ENCODE results near the gene GRAMD2B.
"Not testable (repeated sequence)": the region's sequence is repeated elsewhere in the genome, so short reads cannot be mapped to it uniquely, and the experiment has no call there.

The GRAMD2B gene

DNA sequence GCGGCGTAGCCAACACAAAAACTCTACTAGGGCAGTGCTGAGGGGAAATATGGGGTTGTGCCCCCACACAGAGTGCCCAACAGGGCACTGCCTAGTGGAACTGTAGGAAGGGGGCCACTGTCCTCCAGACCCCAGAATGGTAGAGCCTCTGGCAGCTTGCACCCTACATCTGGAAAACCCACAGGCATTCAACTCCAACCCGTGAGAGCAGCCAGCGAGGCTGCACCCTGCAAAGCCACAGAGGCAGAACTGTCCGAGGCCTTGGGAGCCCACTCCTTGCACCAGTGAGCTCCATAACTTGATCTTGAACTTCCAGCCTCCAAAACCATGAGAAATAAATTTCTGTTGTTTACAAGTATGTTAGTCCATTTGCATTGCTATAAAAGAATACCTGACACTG is 27.7 kb downstream of the GRAMD2B start:
- no peak for DNase-seq

DNA sequence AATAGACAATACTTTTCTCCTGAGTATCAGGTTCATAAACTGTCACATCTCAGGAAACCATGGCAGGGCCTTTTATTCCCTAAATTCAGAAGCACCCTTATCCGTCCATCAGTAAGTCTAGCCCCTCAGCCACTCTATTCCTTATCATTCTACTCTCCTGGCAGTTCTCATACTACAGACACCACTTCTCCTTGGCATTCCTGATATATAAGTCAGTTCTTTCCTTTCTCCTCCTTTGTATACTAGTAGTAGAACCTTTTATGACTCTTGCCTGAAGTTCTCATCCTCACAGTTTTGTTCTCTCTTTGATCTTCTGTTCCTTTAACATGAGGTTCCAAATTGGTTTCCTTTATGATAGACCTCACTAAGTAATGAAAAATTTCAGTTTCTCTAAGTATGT is 29.3 kb downstream of the GRAMD2B start:
- no peak for DNase-seq

DNA sequence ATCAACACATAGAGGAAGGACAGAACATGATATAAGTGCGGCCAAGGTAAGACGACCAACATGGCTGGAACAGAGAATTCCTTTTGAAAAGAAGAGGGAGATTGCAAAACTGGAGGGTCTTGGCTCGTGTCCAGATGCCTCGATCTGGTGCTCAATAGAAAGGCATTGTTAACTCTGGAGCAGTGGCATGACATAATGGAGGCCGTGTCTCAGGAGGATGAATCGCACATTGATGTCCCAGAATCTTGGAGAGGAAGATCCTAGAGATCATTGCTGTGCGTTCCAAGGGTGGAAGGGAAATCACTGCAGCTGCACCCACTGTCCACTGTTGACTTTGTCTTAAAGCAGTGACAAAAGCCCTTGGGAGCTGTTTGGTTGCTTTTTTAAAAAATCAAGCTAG is 30.9 kb downstream of the GRAMD2B start:
- DNase-seq: no peak

DNA sequence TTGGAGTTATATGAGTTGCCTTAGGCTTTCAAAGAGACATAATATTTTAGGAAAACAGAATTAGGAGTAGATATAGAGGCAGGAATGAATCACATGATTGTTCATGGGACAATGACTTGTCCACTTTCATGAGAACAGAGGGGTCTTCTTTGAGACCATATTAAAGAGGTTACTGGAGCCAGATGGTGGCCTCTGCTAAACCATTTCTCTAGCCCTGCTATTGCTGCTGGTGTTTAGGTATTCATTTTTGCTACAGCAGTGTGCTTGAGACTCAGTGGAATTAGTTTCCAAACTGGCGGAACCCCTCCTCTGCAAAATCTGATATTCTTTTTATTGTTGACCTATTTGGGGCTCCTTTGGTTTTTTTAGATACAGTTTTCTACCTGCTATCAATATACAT is 31.3 kb downstream of the GRAMD2B start:
- DNase-seq: no peak

DNA sequence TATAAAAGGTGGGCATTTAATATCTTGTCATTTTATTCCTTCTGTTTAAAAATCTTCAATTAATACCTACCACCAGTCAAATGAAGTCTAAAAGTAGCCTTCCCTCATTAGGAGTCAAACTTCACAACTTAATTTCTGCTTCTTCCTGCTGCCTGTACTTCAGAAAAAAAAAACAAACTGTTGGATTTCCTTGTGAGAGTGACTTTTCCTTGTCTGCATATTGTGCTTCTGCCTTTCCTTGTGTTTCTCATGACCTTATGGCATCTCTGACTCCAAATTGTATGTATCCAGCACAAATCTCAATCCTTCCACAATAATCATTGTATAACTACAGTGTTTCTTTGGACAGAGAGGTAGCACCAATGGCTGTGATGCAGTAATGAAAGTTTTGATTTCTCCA is 32.1 kb downstream of the GRAMD2B start:
- no peak for DNase-seq

DNA sequence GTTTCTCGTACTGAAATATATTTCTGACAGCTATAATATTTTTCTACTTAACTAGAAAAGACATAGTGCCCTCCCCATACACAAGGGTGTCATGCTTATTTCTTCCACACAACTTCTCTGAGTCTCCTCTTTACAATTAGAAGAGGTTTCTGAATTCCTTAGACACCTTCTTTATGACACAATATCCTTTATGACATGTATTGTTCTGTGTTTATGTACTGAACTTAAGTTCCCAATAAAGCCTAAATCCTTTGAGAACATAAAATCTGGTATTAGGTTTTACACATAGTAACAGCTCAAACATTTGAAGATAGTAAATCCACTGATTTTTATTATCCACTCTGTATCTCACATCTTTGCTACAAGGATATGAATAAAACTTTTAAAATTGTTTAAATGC is 32.5 kb downstream of the GRAMD2B start:
- DNase-seq: no peak

DNA sequence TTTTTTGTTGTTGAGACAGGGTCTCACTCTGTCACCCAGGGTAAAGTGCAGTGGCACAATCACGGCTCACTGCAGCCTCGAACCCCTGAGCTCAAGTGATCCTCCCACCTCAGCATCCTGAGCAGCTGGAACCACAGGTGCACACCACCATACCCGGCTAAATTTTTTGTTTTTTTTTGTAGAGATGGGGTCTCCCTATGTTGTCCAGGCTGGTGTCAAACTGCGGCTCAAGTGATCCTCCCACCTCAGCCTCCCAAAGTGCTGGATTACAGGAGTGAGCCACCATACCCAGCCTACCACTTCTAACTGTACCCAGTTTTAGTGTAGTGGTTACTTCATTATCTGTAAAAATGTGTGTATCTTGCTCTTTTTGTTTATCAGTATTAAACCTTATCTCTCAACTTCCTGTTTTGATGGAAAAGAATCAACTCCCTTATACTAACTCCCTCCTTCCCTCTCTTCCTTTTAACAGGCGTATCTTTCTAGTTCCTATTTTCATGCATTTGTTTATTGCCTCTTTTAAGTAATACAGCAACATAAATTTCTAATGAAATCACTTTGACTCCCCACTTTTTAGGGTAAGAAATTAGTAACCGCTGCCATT is 33.1 kb downstream of the GRAMD2B start:
- no peak for DNase-seq

DNA sequence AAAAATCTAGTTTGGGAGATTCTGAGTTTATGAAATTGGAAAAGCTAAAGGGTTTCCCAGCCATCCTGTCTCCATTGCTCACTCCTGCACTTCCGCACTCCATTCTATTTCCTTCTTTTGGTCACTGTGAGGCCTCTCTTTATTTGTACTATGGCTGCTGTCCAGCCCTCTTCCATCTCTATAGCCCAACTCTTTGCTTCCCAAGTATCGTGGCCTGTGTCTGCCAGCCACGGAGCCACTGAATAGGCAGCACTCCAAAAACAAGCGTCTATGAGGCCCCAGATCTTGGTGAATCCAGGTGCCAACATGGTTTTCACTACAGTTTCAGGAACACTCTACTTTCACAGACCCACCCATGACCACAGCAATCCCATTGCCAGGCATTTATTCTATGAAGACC is 37.2 kb downstream of the GRAMD2B start:
- DNase-seq: no peak

DNA sequence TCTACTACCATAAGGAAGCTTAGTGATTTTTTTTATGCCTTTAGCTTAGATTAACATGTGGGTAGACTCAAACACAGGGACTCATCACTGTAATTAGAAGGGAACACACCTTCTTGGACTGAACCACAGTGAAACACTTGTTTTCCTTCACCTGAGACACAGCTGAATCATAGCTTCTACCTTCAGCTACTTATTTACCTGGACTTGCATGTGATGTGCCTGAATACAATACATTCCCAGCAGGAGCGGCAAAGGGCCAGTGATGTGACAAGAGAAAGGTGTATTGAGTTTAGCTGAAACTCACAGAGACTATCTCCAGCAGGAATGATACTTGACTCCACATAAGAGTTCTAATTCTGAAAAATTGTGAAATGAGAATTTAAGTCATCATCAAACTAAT is 37.8 kb downstream of the GRAMD2B start:
- DNase-seq: no peak

DNA sequence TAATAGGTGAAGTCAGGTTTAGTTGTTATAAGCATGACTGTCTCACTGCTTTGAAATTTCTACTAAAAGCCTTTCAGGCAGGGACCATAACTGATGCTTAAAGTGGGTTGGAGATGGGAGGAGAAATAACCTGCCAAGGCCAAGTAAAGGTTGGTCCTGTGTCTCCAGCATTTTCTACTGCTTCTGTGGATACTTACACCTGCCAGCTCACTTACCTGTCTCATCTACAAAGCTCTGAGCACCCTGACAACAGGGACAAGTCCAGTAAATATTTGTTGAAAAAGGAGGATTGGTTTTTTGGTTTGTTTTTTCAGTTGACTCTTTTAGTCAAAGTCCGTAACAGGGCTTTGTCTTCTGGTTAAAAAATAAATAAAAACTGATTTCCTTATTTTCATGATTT is 38.6 kb downstream of the GRAMD2B start:
- DNase-seq: no peak

DNA sequence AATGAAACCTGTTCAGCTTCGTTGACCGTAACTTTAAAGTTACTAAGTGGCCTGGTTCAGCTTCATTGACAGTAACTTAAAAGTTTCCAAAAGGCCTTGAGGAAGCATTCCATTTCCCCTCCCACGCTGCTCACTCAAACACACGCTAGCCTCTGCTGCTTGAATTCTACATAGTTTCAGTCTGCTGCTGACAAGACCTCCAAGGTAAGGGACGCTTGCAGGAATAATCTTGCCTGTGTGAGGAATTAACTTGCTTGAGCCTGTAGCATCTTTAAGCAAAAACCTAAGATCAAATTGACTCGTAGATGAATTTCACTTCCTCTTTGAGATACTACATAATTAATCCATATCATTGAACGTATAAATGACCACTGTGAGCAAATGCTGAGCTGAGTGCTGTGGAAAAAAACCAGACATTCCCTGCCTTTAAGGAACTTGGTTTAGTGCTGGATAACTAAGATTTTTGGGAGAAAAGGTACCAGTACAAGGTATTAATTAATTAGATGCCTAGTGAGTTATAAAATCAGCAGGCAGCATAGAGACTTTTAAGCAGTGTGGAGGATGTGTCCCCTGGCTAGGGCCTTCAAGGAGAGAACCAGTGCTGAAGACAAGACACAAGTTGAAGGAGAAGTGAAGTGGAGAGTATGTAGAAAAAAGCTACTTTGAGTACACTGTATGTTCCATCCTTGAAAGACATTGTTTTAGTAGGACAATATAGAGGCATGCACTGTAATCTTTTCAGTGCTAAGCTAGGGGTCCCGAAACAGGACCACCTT is 39.2 kb downstream of the GRAMD2B start:
- no peak for DNase-seq

DNA sequence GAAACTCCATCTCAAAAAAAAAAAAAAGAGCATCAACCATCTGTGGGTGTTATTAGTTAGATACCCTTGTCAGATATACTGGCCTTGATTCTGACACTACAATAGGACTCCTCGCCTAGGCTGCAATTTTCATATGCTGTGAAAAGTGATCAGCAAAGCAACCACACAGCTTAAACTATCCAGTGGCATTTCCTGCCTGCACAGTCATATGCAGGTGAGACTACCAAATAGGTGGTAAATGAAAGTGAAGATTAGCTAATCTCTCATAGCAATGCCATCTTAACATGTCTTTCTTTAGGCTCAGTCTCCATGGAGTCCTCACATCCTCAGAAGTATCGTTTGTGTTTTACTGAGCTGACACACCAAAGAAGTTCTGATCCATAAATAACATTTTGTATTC is 40.8 kb downstream of the GRAMD2B start:
- no peak for DNase-seq

DNA sequence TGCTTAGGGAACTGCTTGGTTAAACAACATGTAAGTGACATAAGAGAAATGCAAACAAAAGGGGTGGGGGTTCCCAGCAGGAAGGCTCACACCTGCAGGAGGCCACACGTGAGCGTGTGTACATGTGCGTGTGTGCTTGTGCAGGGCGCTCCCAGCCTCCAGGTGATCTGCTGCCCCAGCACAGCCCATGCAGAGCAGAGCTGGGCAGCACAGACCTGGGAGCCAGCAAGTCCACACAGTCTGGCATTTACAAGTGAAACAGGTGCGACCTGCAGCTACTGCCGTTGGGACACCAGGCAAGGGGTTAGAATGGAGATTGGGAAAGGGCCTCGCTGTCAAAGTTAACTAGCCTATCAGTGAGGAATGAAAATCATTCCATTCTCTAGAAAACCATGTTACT is 41.8 kb downstream of the GRAMD2B start:
- no peak for DNase-seq

DNA sequence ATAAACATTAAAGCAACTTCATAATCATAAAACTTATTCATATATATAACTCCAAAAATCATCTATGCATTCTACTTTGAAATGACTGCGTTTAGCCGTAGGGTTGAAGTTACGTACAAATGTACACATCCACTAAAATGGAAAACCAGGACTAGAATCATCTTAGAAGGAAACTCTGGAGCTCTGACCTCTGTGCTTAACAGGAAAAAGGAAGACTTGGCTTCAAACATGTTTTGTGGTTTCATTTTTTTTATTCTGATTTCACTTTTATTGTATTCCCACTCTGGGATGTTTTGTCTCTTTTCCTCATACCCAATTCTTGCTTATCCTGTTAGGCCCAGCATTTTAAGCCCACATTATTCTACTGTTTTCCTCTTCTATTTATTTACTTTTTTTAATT is 44.9 kb downstream of the GRAMD2B start:
- DNase-seq: no peak

DNA sequence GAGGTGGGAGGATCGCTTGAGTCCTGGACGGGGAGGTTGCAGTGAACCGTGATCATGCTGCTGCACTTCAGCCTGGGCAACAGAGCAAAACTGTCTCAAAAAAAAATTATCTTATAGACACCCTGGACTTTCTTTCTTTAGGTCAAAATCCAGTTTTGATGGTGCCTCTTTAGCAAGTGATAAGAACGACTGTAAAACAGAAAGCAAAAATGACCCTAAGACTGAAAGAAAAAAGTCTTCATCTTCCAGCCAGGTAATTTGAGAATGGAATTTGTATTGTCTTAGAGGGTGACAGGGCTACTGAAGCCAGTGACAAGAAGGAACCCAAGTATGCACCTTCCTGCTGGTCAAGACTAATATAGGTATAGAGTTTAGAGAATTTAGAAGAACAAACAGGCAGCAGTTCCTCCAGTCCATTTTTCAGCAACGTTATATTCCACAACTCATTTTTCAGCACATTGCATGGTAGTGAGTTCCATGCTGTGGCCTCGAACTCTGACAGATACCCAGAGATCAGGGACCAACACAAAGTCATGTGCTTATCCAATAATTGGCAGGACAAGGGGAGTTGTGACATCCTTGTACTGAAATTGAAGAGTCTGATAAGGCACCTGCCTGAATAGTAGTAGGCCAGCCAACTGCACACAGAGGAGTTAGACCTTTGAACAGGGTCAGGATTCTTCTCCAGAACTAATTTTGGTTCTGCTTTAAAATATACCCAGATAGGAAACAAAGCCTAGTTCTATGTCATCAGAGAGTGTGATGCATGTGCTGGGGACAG is 46.5 kb downstream of the GRAMD2B start:
- no peak for DNase-seq

DNA sequence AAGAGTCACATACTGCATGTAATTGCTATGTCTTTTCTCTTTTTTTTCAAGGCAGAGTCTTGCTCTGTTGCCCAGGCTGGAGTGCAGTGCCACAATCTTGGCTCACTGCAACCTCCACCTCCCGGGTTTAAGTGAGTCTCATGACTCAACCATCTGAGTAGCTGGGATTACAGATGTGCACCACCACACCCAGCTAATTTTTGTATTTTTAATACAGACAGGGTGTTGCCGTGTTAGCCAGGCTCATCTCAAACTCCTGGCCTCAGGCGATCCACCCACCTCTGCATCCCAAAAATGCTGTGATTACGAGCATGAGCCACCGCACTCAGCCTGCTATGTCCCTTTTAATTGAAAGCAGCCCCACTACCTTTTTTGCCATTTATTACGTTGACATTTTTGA is 47.3 kb downstream of the GRAMD2B start:
- not testable (repeated sequence) for DNase-seq

DNA sequence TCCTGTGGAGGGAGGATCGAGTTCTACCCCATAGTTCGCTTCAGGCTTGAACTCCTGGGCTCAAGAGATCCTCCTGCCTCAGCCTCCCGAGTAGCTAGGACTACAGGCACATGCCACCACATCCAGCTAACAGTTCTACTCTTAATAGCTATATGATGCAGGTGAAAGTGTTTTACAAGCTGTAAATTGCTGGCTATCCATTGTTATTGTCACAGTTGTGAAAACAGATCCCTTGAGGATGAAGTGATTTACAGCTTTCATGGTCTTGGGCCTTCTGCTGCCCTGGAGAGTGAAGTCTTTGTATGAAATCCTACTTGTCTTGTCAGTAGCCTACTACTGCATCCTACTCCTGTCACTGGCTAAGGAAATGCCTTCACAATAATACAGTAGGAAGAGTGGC is 48.0 kb downstream of the GRAMD2B start:
- no peak for DNase-seq

DNA sequence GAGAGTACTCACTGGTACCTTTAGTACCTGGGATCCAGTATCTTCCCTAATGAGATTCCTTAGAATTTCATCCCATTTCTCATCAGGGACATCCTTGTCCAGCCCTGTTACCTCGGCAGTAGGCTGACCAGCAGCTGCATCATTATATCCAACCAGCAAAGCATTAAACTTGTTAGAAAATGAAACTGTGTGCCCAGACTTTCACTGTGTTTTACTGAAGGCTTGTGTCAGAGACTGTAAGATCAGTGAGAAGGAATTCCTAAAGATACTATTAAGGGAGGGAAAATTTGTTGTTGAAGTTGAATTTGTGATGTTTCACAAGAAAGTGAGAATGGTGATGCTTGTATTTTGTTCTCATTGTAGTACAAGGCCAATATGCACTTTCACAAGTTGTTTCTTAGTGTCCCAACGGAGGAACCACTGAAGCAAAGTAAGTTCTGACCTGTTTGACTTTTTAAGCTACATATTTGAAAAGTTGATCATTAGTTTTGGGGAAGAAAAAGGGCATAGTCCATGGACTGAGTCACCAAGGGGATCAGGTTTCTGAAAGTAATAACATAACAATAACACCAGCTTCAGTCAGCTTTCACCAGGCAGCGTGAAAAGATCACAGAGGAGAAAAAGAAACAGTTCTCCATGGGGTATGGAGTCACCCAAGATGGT is 48.8 kb downstream of the GRAMD2B start:
- DNase-seq: no peak

DNA sequence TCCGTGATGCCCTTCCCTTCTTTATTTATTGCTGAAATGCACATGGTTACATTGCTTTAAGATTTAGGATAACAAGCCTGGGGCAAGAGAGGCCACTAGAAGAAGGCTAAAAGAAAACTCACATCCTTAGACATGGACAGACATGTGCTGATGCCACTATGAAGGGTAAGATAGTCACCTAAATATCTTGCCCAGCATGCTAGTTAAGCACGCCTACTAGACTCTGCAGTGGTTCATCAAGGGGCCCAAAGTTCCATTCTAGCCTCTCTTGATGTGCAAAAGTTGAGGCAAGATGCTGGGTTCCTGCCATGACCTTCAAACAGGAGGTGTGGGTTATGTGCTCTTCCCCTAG is 49.3 kb downstream of the GRAMD2B start:
- no peak for DNase-seq

DNA sequence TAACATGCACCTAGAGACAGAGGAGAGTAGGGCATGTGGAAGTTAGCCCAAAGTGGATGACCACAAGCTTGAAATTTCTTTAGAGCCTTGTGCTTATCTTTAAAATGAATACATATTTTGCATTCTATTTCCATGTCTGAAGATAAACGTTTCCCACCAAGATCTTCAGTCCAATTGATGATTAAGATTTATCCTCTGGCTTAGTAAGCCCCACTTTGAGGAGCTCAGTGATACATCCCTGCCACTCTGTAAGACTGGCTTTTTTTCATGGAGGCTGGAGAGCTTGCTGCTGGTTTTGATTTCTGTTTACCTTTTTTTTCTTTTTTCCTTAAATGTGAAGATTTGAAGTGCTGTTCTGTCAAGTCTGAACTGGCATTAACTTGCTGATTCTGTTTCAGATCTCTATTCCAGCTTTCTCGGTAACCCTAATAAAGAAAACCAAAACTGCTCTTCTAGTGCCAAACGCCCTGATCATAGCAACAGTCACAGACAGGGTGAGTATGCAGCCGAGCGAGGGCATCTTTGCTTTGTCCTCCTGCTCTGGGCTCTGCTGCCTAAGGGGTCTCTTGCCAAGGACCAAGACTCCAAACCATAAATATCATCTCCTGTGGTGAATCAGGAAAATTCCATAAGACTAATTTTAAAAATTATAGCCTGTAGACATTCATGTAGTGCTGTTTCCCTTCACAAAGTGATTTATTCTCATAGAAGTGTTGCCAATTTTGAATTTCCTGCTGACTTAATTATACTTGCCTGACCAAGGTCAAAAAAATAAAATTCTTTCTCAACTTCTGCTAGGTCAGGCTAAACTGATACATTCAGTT is 54.3 kb downstream of the GRAMD2B start:
- no peak for DNase-seq

DNA sequence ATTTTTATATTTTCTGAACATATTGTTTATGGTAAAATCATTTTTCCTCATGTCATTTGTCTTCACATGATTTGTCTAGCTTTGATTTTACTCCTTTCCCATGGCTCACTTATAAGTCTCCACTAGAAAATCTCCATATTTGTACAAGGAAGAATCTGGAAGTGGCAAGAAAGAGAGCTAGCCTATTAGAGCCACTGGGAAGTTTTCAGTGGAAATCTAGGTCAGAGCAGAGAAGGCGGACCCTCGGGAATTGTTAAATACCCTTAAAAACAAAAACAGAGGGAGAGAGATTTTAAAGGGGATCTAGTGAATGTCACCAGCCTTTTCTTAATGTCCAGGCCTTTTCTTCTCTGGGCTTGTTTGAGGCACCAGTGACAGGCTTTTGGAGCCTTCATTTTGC is 56.6 kb downstream of the GRAMD2B start:
- DNase-seq: no peak

DNA sequence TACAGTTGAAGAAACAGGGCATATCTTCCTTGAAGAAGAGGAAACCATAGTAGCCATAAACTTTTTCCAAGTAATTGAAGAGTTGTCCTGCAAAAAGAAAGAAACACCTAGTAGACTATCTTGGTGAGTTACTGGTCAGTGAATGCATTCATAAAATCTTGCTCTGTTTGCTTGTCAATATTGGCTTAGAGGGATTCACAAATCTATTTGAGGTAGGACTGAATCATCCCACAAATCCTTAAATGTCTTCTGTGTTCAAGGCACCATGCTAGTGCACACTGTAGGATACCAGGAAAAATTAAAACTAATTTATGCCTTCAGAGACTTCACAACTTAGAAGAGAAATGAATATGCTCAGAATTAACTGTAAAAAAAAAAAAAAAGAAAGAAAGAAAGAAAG is 57.6 kb downstream of the GRAMD2B start:
- no peak for DNase-seq

DNA sequence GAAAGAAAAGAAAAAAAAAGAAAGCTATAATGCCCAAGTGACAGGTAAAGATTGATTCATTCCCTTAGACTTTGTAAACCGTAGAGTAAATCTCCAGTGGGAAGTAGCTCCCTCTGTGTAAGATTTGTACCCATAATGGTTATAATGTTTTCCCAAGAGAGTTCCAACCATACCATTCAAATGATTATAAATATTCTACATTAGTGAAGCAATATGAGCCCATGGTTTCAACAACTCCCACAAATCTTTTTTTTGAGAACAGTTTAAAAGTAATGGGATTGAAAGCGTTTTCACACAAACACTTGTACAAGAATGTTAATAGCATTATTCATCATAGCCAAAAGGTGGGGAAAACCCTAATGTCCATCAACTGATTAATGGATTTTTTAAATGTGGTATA is 58.0 kb downstream of the GRAMD2B start:
- DNase-seq: no peak
